HUES48 (cell line): Measurements from ENCODE around the gene BRINP3.

Experiments
- H3K27ac ChIP-seq: one replicate; pipeline ENCODE4 v1.7.0; 2013; ENCODE audit warnings: low read depth, low read length, inconsistent platforms
- H3K27me3 ChIP-seq: 2 replicates; pipeline ENCODE4 v1.6.1; 2013; ENCODE audit warnings: mild to moderate bottlenecking, low read length; ENCODE audit not compliant: control insufficient read depth, insufficient read depth
- H3K36me3 ChIP-seq: 2 replicates; pipeline ENCODE4 v1.6.1; 2013; ENCODE audit warnings: low read length; ENCODE audit not compliant: control insufficient read depth, insufficient read depth
- H3K4me1 ChIP-seq: 2 replicates; pipeline ENCODE4 v1.6.1; 2013; ENCODE audit warnings: mild to moderate bottlenecking, low read length; ENCODE audit not compliant: control insufficient read depth, insufficient read depth
- H3K4me3 ChIP-seq: 2 replicates; pipeline ENCODE4 v1.5.1; 2013; ENCODE audit warnings: mild to moderate bottlenecking, low read depth, low read length
- H3K9ac ChIP-seq: 2 replicates; pipeline ENCODE4 v1.6.1; 2013; ENCODE audit warnings: mild to moderate bottlenecking, low read depth, low read length, moderate library complexity
- H3K9me3 ChIP-seq: 2 replicates; pipeline ENCODE4 v1.6.1; 2013; ENCODE audit warnings: low read length; ENCODE audit not compliant: control insufficient read depth, insufficient read depth

Gene BRINP3

GRCh38 chr1:190262538-190262937, 215.1 kb downstream of the BRINP3 start:
- no peaks in the 10 kb centered on the region for H3K36me3 ChIP-seq
- no peak overlapping the region for H3K4me3 ChIP-seq
- no peaks in the 10 kb centered on the region for H3K9me3 ChIP-seq
- H3K9ac ChIP-seq = no peak overlapping the region
- H3K27me3 ChIP-seq = no peaks in the 10 kb centered on the region
- no peak overlapping the region for H3K27ac ChIP-seq
- no peaks in the 10 kb centered on the region for H3K4me1 ChIP-seq

- no peak overlapping the region for H3K27ac ChIP-seq
Observed at GRCh38 chr1:190259424-190259823, 218.2 kb downstream of the BRINP3 start.

DNA sequence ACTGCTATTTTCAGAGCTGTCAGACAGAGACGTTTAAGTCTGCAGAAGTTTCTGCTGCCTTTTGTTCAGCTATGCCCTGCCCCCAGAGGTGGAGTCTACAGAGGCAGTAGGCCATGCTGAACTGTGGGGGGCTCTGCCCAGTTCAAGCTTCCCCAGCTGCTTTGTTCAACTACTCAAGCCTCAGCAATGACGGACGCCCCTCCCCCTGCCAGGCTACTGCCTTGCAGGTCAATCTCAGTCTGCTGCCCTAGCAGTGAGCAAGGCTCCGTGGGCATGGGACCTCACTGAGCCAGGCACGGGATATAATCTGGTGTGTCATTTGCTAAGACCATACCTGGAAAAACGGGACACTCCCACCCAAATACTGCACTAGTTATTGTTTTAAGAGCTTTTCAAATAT, 219.7 kb downstream of the BRINP3 start:
- H3K9me3 ChIP-seq = no peaks in the 10 kb centered on the region

More at GRCh38 chr1:190259424-190259823, 218.2 kb downstream of the BRINP3 start:
- Histone ChIP-seq H3K4me3 (no peak overlapping the region), H3K4me1 (no peaks in the 10 kb centered on the region), H3K36me3 (no peaks in the 10 kb centered on the region), H3K9ac (no peak overlapping the region), H3K9me3 (no peaks in the 10 kb centered on the region), H3K27me3 (no peaks in the 10 kb centered on the region)

GRCh38 chr1:190252046-190252445, 225.6 kb downstream of the BRINP3 start:
- no peak overlapping the region for H3K4me3 ChIP-seq
- no peaks in the 10 kb centered on the region for H3K9me3 ChIP-seq
- no peaks in the 10 kb centered on the region for H3K36me3 ChIP-seq
- H3K9ac ChIP-seq = no peak overlapping the region
- H3K4me1 ChIP-seq = no peaks in the 10 kb centered on the region
- H3K27me3 ChIP-seq = no peaks in the 10 kb centered on the region
- H3K27ac ChIP-seq = no peak overlapping the region

More for the DNA sequence above, 219.7 kb downstream of the BRINP3 start:
- no peaks in the 10 kb centered on the region for H3K27me3 ChIP-seq
- H3K4me3 ChIP-seq = no peak overlapping the region
- no peak overlapping the region for H3K27ac ChIP-seq
- H3K9ac ChIP-seq = no peak overlapping the region
- no peaks in the 10 kb centered on the region for H3K4me1 ChIP-seq
- no peaks in the 10 kb centered on the region for H3K36me3 ChIP-seq

DNA sequence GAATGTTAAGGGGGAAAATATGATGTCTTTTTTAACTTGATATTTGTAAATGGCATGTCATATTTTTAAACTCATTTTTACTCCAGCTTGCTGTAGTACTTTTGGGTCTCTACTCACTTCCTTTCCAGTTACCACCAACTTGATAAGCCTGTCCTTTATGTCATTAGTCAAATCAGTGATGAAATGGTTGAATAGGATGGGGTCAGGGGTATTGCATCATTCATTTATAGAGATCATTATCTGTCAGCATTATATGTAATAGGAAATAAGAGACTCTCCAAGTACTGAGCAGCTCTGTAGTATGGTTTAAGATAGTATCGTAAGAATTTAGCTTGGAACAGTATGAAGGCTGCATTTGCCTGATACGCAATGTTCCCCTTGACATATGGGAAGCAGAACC, 227.3 kb downstream of the BRINP3 start:
- Histone ChIP-seq H3K9me3 (no peaks in the 10 kb centered on the region), H3K27me3 (no peaks in the 10 kb centered on the region), H3K4me1 (no peaks in the 10 kb centered on the region), H3K27ac (no peak overlapping the region), H3K9ac (no peak overlapping the region), H3K4me3 (no peak overlapping the region), H3K36me3 (no peaks in the 10 kb centered on the region)

DNA sequence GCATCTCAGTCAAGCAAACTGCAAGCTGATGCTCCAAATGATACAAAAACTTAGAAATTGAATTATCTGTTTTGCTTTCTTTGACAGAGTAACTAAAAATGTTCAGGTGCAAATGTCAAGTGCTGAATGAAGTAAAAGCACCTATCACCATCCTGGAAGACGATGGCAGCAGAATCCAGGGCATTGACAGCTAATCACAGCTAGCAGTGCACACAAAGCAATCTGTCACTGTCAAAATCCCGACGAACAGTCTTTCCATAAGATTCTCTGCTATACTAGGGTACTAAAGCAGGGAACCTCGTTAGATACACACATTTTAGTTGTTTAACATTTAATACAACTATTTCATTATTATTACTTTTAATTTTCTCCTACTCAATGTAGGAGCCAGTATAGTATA, 233.3 kb downstream of the BRINP3 start:
- Histone ChIP-seq H3K9me3 (no peaks in the 10 kb centered on the region), H3K27me3 (no peaks in the 10 kb centered on the region), H3K4me1 (no peaks in the 10 kb centered on the region), H3K4me3 (no peak overlapping the region), H3K36me3 (no peaks in the 10 kb centered on the region), H3K9ac (no peak overlapping the region), H3K27ac (no peak overlapping the region)

DNA sequence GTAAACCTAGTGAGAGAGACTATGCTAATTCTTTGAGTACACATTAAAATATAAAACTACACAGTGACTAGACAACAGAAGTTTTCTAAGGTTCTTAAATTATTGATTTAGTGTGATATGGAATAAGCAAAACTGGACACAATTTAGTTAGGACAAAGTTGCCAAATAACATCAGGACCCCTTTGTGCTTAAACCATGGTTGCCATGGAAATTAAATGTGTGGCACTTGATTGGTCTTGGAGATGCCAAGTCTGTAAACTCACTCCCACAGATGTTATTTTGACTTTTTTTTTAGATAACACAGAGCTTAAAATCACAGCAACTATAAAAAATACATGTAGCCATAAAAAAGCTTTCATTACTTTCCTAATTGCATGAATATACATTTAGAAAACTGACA, 234.6 kb downstream of the BRINP3 start:
- H3K4me3 ChIP-seq = no peak overlapping the region
- no peaks in the 10 kb centered on the region for H3K27me3 ChIP-seq
- no peak overlapping the region for H3K9ac ChIP-seq
- no peaks in the 10 kb centered on the region for H3K4me1 ChIP-seq
- H3K9me3 ChIP-seq = no peaks in the 10 kb centered on the region
- no peaks in the 10 kb centered on the region for H3K36me3 ChIP-seq
- no peak overlapping the region for H3K27ac ChIP-seq

DNA sequence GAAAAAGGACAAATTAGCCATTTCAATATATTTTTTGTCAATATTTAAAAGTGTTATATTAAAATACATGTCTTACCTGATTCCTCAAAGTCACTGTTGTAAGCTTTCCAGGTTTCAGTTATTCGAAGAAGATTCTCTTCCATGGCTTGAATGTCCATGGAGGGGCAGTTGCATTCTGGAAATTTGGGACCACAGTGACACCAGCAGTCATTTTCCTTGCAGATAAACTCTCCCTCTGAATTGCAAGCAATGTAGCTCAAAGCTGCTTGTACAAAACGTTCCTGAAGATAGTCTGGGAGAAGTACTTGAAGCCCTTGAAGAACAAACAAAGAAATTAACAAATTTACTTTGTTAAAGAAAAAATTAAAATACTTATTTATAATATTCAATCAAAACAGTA, 251.7 kb downstream of the BRINP3 start:
- Histone ChIP-seq H3K27me3 (no peaks in the 10 kb centered on the region), H3K9me3 (no peaks in the 10 kb centered on the region), H3K9ac (no peak overlapping the region), H3K36me3 (no peaks in the 10 kb centered on the region), H3K4me1 (no peaks in the 10 kb centered on the region), H3K4me3 (no peak overlapping the region), H3K27ac (no peak overlapping the region)

DNA sequence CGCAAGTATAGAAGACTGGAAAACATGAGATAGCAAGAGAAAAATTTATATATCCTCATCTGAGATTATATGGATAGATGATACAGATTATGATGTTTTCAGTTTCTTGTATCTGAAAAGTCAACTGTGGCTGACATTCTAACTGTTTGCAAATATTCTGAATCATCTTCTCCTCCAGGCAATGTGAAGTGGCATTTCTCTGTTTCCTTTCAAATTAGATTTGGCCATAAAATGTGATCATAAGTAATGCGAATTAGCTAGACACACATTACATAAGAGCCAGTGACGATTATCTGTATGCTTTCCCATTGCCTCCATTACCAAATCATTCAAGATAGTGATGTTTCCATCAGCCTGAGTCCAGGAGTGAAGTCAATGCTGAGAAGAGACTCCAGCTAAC, 265.2 kb downstream of the BRINP3 start:
- Histone ChIP-seq H3K36me3 (no peaks in the 10 kb centered on the region), H3K9me3 (no peaks in the 10 kb centered on the region), H3K4me3 (no peak overlapping the region), H3K9ac (no peak overlapping the region), H3K4me1 (no peaks in the 10 kb centered on the region), H3K27me3 (no peaks in the 10 kb centered on the region), H3K27ac (no peak overlapping the region)

GRCh38 chr1:190207733-190208132, 269.9 kb downstream of the BRINP3 start:
- H3K27ac ChIP-seq = no peak overlapping the region
- no peak overlapping the region for H3K4me3 ChIP-seq
- H3K36me3 ChIP-seq = no peaks in the 10 kb centered on the region
- no peaks in the 10 kb centered on the region for H3K9me3 ChIP-seq
- no peak overlapping the region for H3K9ac ChIP-seq
- H3K4me1 ChIP-seq = no peaks in the 10 kb centered on the region
- H3K27me3 ChIP-seq = no peaks in the 10 kb centered on the region

DNA sequence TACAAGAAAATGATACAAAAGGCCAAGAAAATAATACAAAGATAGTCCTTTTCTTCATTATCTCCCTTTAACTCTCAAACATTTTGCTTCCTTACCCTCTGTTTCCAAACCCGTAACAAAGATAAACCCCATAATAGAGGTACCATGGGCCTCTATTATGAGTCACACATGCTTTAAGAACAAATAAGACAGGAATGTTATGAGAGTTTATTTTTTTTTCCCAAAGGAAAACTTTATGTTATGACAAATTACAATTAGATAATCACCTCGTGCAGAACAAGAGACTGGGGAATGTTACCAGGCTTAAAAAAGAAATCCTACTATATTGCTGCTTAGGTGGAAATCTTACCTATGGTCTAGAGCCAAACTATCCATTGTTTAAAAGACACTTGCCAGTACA, 272.0 kb downstream of the BRINP3 start:
- Histone ChIP-seq H3K9me3 (peaks cover 6% of the 10 kb centered on the region; the same call in 1 of the 2 replicates), H3K36me3 (no peaks in the 10 kb centered on the region), H3K27ac (no peak overlapping the region), H3K4me3 (no peak overlapping the region), H3K4me1 (no peaks in the 10 kb centered on the region), H3K27me3 (no peaks in the 10 kb centered on the region), H3K9ac (no peak overlapping the region)

DNA sequence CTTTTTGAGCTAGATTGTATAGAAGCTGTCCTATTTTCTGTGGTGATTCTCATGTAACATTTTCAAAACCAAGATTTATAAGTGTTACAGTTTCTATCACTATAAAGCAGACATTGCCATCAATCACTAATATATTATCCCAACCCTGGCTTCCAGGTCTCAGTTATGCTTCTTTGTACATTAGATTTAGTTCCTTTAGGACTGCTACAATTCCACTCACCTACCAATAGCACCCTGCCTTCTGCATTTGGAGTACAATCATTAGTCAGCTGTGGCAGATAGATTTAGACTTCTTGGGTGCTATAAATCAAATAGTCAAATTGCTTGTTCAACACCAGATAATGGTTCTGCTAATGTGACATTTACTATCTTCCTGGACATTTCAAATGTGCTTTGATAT, 281.6 kb downstream of the BRINP3 start:
- Histone ChIP-seq H3K9me3 (peaks cover 9% of the 10 kb centered on the region; the same call in 1 of the 2 replicates), H3K4me1 (0 out of 2 replicates have a peak, but pooled peaks cover 6% of the 10 kb centered on the region), H3K27me3 (no peaks in the 10 kb centered on the region), H3K36me3 (no peaks in the 10 kb centered on the region), H3K27ac (no peak overlapping the region), H3K9ac (no peak overlapping the region), H3K4me3 (no peak overlapping the region)
